Mucosa of descending colon (tissue), 3 donors: ENCODE data around the gene FGF12. TPM values are rescaled to one million over a fixed set of nuclear protein-coding genes. Genes with fewer than 3 reads are reported as not detected.

ENCODE experiments used
- ATAC-seq: fragments of 200-7000 bp; cut with Tn5 transposase; one replicate; pipeline ENCODE4 v1.9.1; 2020; ENCODE audit warnings: mild to moderate bottlenecking, moderate library complexity
- DNase-seq, 3 donors: peaks; one replicate each; pipeline ENCODE4 v3.0.0-alpha.2; 2020
- H3K36me3 ChIP-seq: fragments of 200-600 bp; one replicate; pipeline ENCODE4 v1.8.0; 2021; ENCODE audit warnings: low read depth, mild to moderate bottlenecking
- H3K4me1 ChIP-seq: fragments of 200-600 bp; one replicate; pipeline ENCODE4 v1.8.0; 2021; ENCODE audit warnings: low read depth, mild to moderate bottlenecking
- H3K4me3 ChIP-seq: fragments of 200-600 bp; one replicate; pipeline ENCODE4 v1.8.0; 2021; ENCODE audit warnings: mild to moderate bottlenecking
- H3K9me3 ChIP-seq: fragments of 200-600 bp; one replicate; pipeline ENCODE4 v1.8.0; 2021; ENCODE audit warnings: mild to moderate bottlenecking
- CTCF ChIP-seq: fragments of 200-600 bp; IDR thresholded peaks from one replicate; pipeline ENCODE4 v1.8.0; 2022; ENCODE audit warnings: antibody characterized with exemption, mild to moderate bottlenecking
- intact Hi-C, 2 donors: fragments of 100-400 bp; cut with DNase I in 1 of 2; cut with micrococcal nuclease in 1 of 2; formaldehyde crosslinking; loops; one replicate each; pipeline versions ENCODE4 v1.11.0 to v1.11.1; 2022; cut with DNase I, micrococcal nuclease
- total RNA-seq, 3 donors: library from RNA; stranded (reverse); fragmentation: NEBNext Ultra II Directional in 2 of 3; extraction: Animal tissue kit (Norgen Biotek cat#: 25700) in 2 of 3; gene quantifications; one replicate each; pipeline versions ENCODE4 v1.2.1 to v1.2.4, GENCODE V29; 2021 to 2023
- donor health status: DM: no; HTN: no; CAD: no; lungs with moderate emphysema.
- donor health status: DM: no; HTN: no; CAD: no.
- donor health status: DM: no; HTN: yes; CAD: no.

The FGF12 gene
- total RNA-seq, 3 donors from 2014 or later: 0.35 to 3.3 (median 0.58) TPM

GRCh38 chr3:192354687-192355086 lies 372.7 kb downstream of the FGF12 start:
- DNase-seq (no peak), ATAC-seq (no peak)
- no peak for TF ChIP-seq CTCF
- intact Hi-C loops: no loop called here
- Histone ChIP-seq H3K9me3 (no peaks in the 10 kb centered on the region), H3K36me3 (no peaks in the 10 kb centered on the region), H3K4me1 (no peaks in the 10 kb centered on the region), H3K4me3 (no peak overlapping the region)

DNA sequence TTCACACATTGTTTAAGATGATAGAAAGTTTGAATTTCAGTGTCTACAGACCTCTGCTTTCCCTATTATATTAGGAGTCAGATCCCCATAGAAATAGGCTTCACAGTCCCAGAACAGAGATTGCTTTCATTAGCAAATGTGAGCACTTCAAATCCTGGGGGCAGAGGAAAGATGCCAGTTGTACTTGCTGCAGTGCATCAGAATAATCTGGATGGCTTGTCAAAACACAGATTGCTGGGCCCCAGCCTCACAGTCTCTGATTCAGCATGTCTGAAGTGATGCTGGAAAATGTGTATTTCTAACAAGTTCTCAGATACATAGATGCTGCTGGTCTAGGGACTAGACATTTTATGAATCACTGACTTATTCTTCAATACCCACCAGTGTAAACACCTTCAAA lies 375.2 kb downstream of the FGF12 start:
- no peak for TF ChIP-seq CTCF
- no peaks in the 10 kb centered on the region for H3K36me3 ChIP-seq
- no peaks in the 10 kb centered on the region for H3K4me1 ChIP-seq
- intact Hi-C loops: no loop called here
- H3K9me3 ChIP-seq: no peaks in the 10 kb centered on the region
- ATAC-seq (no peak), DNase-seq (no peak)
- H3K4me3 ChIP-seq: no peak overlapping the region

DNA sequence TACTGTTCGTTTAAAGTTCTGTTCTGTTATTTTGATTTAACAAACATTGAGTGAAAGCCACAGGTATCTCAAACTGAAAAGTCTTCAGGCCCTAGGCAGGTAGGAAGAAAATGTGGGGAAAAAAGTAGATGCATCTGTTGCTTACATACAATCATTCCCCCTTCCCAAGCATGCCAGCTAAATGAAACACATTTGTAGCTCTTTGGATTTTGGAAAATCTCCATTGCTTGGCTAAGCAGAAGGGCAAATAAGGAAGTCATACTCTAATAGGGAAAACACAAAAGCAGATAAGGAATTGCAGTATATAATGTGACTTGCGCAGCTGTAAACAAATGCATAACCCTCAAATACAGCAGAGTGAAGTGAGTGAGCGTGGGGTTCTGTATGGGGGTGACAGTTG lies 375.9 kb downstream of the FGF12 start:
- no peak for TF ChIP-seq CTCF
- no peaks in the 10 kb centered on the region for H3K9me3 ChIP-seq

GRCh38 chr3:192340031-192340430 lies 387.3 kb downstream of the FGF12 start:
- H3K36me3 ChIP-seq: no peaks in the 10 kb centered on the region
- no peak for TF ChIP-seq CTCF
- no peaks in the 10 kb centered on the region for H3K4me1 ChIP-seq
- intact Hi-C loops: no loop called here
- ATAC-seq (no peak), DNase-seq (no peak)
- H3K9me3 ChIP-seq: no peaks in the 10 kb centered on the region
- H3K4me3 ChIP-seq: no peak overlapping the region

More for the DNA sequence above, 375.9 kb downstream of the FGF12 start:
- no peak for DNase-seq
- intact Hi-C loops: no loop called here
- no peaks in the 10 kb centered on the region for H3K36me3 ChIP-seq
- no peaks in the 10 kb centered on the region for H3K4me1 ChIP-seq
- no peak for ATAC-seq
- H3K4me3 ChIP-seq: no peak overlapping the region

DNA sequence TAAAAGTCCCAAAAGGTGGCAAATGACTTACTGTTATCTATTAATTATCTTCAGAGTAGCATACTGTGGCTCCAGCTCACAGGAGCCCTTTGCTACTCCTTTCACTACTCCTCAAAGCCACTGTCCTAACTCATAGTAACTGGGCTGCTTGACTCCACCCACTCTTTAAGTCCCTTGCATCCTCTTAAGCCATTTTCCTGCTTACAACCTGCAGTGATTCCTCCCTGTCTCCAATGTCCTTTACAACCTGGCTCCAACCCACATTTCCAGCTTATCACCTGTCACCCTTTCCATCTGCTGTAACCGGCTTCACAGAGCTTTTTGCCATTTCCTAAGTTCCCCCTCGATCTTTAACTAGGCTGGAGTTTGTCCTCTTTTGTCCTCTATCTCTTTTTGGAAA lies 388.1 kb downstream of the FGF12 start:
- intact Hi-C loops: no loop called here
- no peak for ATAC-seq
- Histone ChIP-seq H3K4me3 (no peak overlapping the region), H3K4me1 (no peaks in the 10 kb centered on the region), H3K9me3 (no peaks in the 10 kb centered on the region), H3K36me3 (no peaks in the 10 kb centered on the region)
- no peak for DNase-seq
- no peak for TF ChIP-seq CTCF

GRCh38 chr3:192336286-192336685 lies 391.1 kb downstream of the FGF12 start:
- no peaks in the 10 kb centered on the region for H3K36me3 ChIP-seq
- H3K4me3 ChIP-seq: no peak overlapping the region
- no peak for DNase-seq
- no peak for ATAC-seq
- no peaks in the 10 kb centered on the region for H3K9me3 ChIP-seq
- intact Hi-C loops: no loop called here
- no peaks in the 10 kb centered on the region for H3K4me1 ChIP-seq
- no peak for TF ChIP-seq CTCF
